ENCODE data around the gene TFF1.

TFF1 gene

GRCh38 chr21:42379426-42380215 lies 13.3 kb upstream of the TFF1 start:
- Histone ChIP-seq H3K27ac (ENCODE audit: low read depth, low read length) (no peak overlapping the region), H3K9ac (ENCODE audit: low read depth, low read length) (no peak overlapping the region), H3K9me3 (ENCODE audit: insufficient read depth, low read depth, low read length) (no peaks in the 10 kb centered on the region), H3K27me3 (ENCODE audit: insufficient read depth, low read length) (0 out of 2 replicates have a peak, but pooled peaks cover 3% of the 10 kb centered on the region), H3K36me3 (ENCODE audit: insufficient read depth, low read length) (no peaks in the 10 kb centered on the region), H3K4me3 (ENCODE audit: low read length) (no peak overlapping the region), H3K4me1 (ENCODE audit: insufficient read depth, low read length) (no peaks in the 10 kb centered on the region)
- 90% methylated on average over 17 of the region's 17 CpGs for WGBS

DNA sequence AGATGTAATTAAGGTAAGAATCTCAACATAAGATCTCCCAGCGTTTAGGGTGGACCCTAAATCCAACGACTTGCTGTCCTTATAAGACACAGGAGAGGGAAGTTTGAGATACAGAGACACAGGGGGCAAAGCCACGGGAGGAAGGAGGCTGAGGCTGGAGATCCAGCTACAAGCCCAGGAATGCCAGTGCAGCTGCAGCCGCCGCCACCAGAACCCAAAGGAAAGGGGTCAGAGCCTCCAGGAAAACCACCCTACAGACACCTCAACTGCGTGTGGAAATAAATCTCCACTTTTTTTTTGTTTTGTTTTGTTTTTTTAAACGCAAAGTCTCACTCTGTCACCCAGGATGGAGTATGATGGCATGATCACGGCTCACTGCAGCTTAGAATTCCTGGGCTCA lies 12.1 kb upstream of the TFF1 start:
- H3K4me3 ChIP-seq (ENCODE audit: low read length): no peak overlapping the region
- peaks cover 6% of the 10 kb centered on the region; the same call in 1 of the 2 replicates for H3K27me3 ChIP-seq (ENCODE audit: insufficient read depth, low read length)
- H3K27ac ChIP-seq (ENCODE audit: low read depth, low read length): no peak overlapping the region
- no peaks in the 10 kb centered on the region for H3K4me1 ChIP-seq (ENCODE audit: insufficient read depth, low read length)
- no peaks in the 10 kb centered on the region for H3K36me3 ChIP-seq (ENCODE audit: insufficient read depth, low read length)
- no peak overlapping the region for H3K9ac ChIP-seq (ENCODE audit: low read depth, low read length)
- WGBS: 86% methylated on average over 8 of the region's 8 CpGs
- H3K9me3 ChIP-seq (ENCODE audit: insufficient read depth, low read depth, low read length): no peaks in the 10 kb centered on the region

GRCh38 chr21:42377951-42378340 lies 11.6 kb upstream of the TFF1 start:
- H3K27me3 ChIP-seq (ENCODE audit: insufficient read depth, low read length): peaks cover 6% of the 10 kb centered on the region; the same call in 1 of the 2 replicates
- H3K9me3 ChIP-seq (ENCODE audit: insufficient read depth, low read depth, low read length): no peaks in the 10 kb centered on the region
- 95% methylated on average over 5 of the region's 5 CpGs for WGBS
- no peaks in the 10 kb centered on the region for H3K36me3 ChIP-seq (ENCODE audit: insufficient read depth, low read length)
- no peak overlapping the region for H3K9ac ChIP-seq (ENCODE audit: low read depth, low read length)
- no peak overlapping the region for H3K4me3 ChIP-seq (ENCODE audit: low read length)
- no peak overlapping the region for H3K27ac ChIP-seq (ENCODE audit: low read depth, low read length)
- H3K4me1 ChIP-seq (ENCODE audit: insufficient read depth, low read length): no peaks in the 10 kb centered on the region

DNA sequence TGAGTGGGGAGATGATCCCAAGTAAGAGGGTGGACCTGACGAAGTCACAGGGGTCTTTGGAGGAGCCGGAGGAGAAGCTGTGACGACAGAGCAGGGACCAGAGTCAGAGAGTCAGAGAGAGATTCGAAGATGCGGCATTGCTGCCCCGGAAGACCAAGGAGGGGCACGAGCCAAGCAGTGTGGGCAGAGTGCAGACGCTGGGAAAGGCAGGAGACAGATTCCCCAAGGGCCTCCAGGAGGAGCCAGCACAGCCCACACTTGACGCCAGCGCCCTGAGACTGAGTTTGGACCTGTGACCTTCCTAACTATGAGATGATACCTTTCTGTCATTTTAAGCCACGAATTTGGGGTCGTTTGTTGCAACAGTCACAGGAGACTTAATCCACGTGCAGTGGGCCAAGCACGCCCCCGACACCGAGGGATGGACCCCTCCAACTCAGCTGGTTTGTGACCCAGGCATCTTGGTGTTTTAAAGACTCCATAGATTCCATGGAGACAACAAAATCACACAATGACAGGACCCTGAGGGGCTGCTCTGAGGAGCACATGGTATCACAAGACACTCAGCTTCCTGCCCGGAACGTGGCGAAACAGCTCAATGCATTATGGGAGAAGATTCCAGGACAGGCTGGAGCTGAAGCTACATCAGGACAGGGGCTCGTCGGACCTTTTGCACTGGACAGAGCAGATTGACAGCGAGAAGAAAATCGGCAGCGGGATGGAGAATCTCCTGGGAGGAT lies 11.0 kb upstream of the TFF1 start:
- 90% methylated on average over 24 of the region's 24 CpGs for WGBS
- peaks cover 6% of the 10 kb centered on the region; the same call in 1 of the 2 replicates for H3K27me3 ChIP-seq (ENCODE audit: insufficient read depth, low read length)
- no peak overlapping the region for H3K27ac ChIP-seq (ENCODE audit: low read depth, low read length)
- no peaks in the 10 kb centered on the region for H3K9me3 ChIP-seq (ENCODE audit: insufficient read depth, low read depth, low read length)
- no peak overlapping the region for H3K4me3 ChIP-seq (ENCODE audit: low read length)
- no peaks in the 10 kb centered on the region for H3K4me1 ChIP-seq (ENCODE audit: insufficient read depth, low read length)
- H3K36me3 ChIP-seq (ENCODE audit: insufficient read depth, low read length): no peaks in the 10 kb centered on the region
- H3K9ac ChIP-seq (ENCODE audit: low read depth, low read length): no peak overlapping the region

DNA sequence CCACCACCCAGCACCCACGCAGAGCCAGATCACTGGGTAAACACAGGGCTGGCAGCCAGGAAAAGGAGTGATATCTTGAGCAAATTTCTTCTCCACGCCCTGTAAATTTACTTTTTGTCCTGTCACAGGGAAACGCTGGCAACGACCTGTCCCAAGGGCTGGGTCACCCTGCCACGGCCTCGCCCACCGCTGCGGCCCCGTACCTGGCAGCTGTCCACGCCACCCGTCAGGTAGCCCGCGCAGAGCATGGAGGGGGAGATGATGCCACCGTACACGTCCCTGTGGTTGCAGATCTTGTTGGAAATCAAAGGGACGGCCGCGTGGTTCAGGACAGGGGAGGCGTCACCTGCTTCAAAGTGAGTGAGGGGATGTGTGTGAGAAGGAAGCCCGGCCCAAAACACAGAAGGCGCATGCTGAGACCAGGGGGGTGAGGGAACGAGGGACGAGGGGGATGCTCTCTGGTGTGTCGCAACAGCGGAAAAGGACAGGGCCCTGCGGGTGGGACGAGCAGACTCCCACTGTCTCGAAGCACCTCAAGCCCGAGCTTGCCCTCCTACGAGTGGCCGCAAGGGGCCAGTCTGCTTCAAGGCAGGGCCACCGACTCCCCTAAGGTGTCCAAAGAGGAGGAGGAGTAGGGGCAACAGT lies 10.1 kb upstream of the TFF1 start:
- Histone ChIP-seq H3K27me3 (ENCODE audit: insufficient read depth, low read length) (peaks cover 6% of the 10 kb centered on the region; the same call in 1 of the 2 replicates), H3K27ac (ENCODE audit: low read depth, low read length) (no peak overlapping the region)
- WGBS: 92% methylated on average over 32 of the region's 32 CpGs

DNA sequence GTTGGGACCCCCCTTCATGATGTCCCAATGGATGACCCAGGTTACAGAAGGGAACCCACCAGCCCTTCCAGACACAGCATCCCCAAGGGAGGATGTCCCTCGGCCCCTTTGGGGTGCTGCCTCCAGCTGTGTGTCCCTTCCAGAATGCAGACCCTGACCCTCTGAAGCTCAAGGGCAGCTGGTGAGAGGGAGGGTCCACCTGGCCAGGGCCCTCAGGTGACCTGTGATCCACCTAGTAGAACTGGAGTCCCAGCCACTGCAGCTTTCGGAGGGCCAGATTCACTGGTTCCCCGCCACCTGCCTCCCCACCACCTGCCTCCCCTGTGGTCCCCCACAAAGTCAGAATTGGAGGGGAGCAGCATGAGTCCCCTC lies 9.6 kb upstream of the TFF1 start:
- Histone ChIP-seq H3K4me3 (ENCODE audit: low read length) (no peak overlapping the region), H3K9me3 (ENCODE audit: insufficient read depth, low read depth, low read length) (no peaks in the 10 kb centered on the region), H3K27me3 (ENCODE audit: insufficient read depth, low read length) (peaks cover 6% of the 10 kb centered on the region; the same call in 1 of the 2 replicates), H3K4me1 (ENCODE audit: insufficient read depth, low read length) (no peaks in the 10 kb centered on the region), H3K27ac (ENCODE audit: low read depth, low read length) (no peak overlapping the region), H3K36me3 (ENCODE audit: insufficient read depth, low read length) (no peaks in the 10 kb centered on the region), H3K9ac (ENCODE audit: low read depth, low read length) (no peak overlapping the region)
- WGBS: 87% methylated on average over 3 of the region's 3 CpGs

More for the DNA sequence above, 10.1 kb upstream of the TFF1 start:
- H3K4me3 ChIP-seq (ENCODE audit: low read length): no peak overlapping the region
- H3K4me1 ChIP-seq (ENCODE audit: insufficient read depth, low read length): no peaks in the 10 kb centered on the region
- no peaks in the 10 kb centered on the region for H3K9me3 ChIP-seq (ENCODE audit: insufficient read depth, low read depth, low read length)
- no peak overlapping the region for H3K9ac ChIP-seq (ENCODE audit: low read depth, low read length)
- no peaks in the 10 kb centered on the region for H3K36me3 ChIP-seq (ENCODE audit: insufficient read depth, low read length)

- Histone ChIP-seq H3K27me3 (ENCODE audit: insufficient read depth, low read length) (peaks cover 6% of the 10 kb centered on the region; the same call in 1 of the 2 replicates), H3K27ac (ENCODE audit: low read depth, low read length) (no peak overlapping the region)
- WGBS: 85% methylated on average over 11 of the region's 11 CpGs
Measured at GRCh38 chr21:42375506-42375905, 9.2 kb upstream of the TFF1 start.

DNA sequence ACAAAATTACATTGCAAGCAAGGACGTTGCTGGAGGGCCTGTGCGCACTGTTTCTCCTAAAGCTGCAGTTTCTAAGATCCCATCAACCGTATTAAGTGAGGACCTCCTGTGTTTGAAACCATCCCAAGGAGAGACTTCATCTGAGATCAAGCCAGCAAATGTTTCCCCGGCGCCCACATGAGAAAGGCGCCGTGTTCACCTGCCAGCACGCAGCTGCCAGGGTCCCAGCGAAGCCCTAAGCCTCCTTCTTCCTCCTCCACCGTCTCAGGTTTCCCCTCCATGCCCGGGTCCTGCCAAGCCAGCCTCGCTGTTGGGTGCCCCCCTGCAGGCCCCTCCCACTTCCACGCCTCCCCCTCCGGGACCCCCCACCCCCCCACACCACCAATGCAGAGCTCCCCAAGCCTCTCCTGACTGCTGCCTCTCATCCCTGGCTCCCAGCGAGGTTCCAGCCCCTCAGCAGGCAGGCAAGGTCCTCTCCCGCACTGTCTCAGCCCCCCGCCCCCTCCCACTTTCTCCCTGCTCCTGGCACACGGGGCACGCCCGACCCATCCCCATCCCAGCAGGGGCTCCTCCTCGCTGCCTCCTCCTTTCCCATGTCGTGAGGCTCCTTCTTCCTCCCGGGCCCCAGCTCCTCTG lies 8.6 kb upstream of the TFF1 start:
- no peak overlapping the region for H3K9ac ChIP-seq (ENCODE audit: low read depth, low read length)
- H3K4me3 ChIP-seq (ENCODE audit: low read length): no peak overlapping the region
- no peaks in the 10 kb centered on the region for H3K36me3 ChIP-seq (ENCODE audit: insufficient read depth, low read length)
- peaks cover 6% of the 10 kb centered on the region; the same call in 1 of the 2 replicates for H3K27me3 ChIP-seq (ENCODE audit: insufficient read depth, low read length)
- H3K27ac ChIP-seq (ENCODE audit: low read depth, low read length): no peak overlapping the region
- no peaks in the 10 kb centered on the region for H3K9me3 ChIP-seq (ENCODE audit: insufficient read depth, low read depth, low read length)
- 37% methylated on average over 23 of the region's 23 CpGs for WGBS
- no peaks in the 10 kb centered on the region for H3K4me1 ChIP-seq (ENCODE audit: insufficient read depth, low read length)

More at GRCh38 chr21:42375506-42375905, 9.2 kb upstream of the TFF1 start:
- Histone ChIP-seq H3K9me3 (ENCODE audit: insufficient read depth, low read depth, low read length) (no peaks in the 10 kb centered on the region), H3K9ac (ENCODE audit: low read depth, low read length) (no peak overlapping the region), H3K36me3 (ENCODE audit: insufficient read depth, low read length) (no peaks in the 10 kb centered on the region), H3K4me1 (ENCODE audit: insufficient read depth, low read length) (no peaks in the 10 kb centered on the region), H3K4me3 (ENCODE audit: low read length) (no peak overlapping the region)

DNA sequence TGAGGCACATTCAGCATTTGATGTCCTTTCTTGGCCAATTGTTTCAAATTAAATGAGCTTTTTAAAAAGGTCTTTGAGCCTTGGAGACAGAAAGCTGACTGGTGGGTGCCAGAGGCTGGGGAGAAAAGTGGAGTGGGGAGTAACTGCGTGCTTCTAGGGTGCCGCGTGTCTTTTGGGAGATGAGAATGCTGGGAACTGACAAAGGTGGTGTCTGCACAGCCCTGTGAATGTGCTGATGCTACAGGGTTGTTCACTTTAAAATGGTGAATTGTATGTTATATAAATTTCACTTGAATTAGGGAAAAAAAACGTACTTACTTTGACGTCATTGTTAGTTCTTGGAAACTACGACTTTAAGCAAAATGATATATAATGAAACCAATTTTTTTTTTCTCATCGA lies 8.1 kb upstream of the TFF1 start:
- Histone ChIP-seq H3K9me3 (ENCODE audit: insufficient read depth, low read depth, low read length) (no peaks in the 10 kb centered on the region), H3K27me3 (ENCODE audit: insufficient read depth, low read length) (peaks cover 6% of the 10 kb centered on the region; the same call in 1 of the 2 replicates), H3K9ac (ENCODE audit: low read depth, low read length) (no peak overlapping the region), H3K4me3 (ENCODE audit: low read length) (no peak overlapping the region), H3K27ac (ENCODE audit: low read depth, low read length) (no peak overlapping the region), H3K36me3 (ENCODE audit: insufficient read depth, low read length) (no peaks in the 10 kb centered on the region), H3K4me1 (ENCODE audit: insufficient read depth, low read length) (no peaks in the 10 kb centered on the region)
- WGBS: 89% methylated on average over 7 of the region's 7 CpGs

DNA sequence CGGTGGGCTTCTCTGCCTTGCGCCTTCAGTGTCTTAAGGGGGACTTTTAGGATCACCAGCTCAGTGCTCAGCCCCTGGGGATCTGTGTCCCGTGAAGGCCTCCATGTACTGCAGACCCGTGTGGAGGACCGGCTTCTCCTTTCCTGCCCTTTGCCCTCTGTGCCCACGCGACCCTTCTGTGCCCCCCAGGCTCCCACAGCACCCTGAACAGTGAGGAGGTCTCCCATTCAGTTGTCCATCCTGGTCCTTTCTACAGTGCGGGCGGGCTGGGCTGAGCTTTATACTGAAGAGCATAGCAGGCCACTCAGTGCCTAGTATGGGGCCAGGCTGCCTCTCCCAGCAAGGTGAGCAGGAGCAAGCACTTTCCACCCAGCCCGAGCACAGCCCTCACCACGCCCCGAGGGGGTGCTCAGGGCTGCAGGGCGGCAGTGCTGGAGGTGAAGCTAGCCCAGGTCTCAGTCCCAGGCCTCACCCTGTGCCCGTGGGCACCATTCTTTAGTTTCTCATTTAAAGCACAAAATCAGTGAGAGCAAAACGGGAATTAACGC lies 7.6 kb upstream of the TFF1 start:
- 92% methylated on average over 16 of the region's 16 CpGs for WGBS
- Histone ChIP-seq H3K4me1 (ENCODE audit: insufficient read depth, low read length) (no peaks in the 10 kb centered on the region), H3K27ac (ENCODE audit: low read depth, low read length) (no peak overlapping the region), H3K4me3 (ENCODE audit: low read length) (no peak overlapping the region), H3K9ac (ENCODE audit: low read depth, low read length) (no peak overlapping the region), H3K27me3 (ENCODE audit: insufficient read depth, low read length) (peaks cover 6% of the 10 kb centered on the region; the same call in 1 of the 2 replicates), H3K9me3 (ENCODE audit: insufficient read depth, low read depth, low read length) (no peaks in the 10 kb centered on the region), H3K36me3 (ENCODE audit: insufficient read depth, low read length) (no peaks in the 10 kb centered on the region)
